Testis (tissue), 2 donors: ENCODE results near the gene RABGAP1L.

Experiments
- POLR2A ChIP-seq: fragments of 450-650 bp; IDR thresholded peaks from one replicate; pipeline ENCODE4 v1.6.1; 2017; ENCODE audit warnings: antibody characterized with exemption, mild to moderate bottlenecking, moderate library complexity
- TF ChIP-seq, protein P1 (sequence below), 3 experiments: fragments of 450-650 bp in 2 of 3; fragments of 200-600 bp in 1 of 3; sonication (generic) in 1 of 3; IDR thresholded peaks; one replicate each; pipeline ENCODE4 v1.5.1; 2016 to 2019; ENCODE audit warnings: antibody characterized with exemption in 3 of 3, mild to moderate bottlenecking in 2 of 3, moderate library complexity in 1 of 3

DNA sequence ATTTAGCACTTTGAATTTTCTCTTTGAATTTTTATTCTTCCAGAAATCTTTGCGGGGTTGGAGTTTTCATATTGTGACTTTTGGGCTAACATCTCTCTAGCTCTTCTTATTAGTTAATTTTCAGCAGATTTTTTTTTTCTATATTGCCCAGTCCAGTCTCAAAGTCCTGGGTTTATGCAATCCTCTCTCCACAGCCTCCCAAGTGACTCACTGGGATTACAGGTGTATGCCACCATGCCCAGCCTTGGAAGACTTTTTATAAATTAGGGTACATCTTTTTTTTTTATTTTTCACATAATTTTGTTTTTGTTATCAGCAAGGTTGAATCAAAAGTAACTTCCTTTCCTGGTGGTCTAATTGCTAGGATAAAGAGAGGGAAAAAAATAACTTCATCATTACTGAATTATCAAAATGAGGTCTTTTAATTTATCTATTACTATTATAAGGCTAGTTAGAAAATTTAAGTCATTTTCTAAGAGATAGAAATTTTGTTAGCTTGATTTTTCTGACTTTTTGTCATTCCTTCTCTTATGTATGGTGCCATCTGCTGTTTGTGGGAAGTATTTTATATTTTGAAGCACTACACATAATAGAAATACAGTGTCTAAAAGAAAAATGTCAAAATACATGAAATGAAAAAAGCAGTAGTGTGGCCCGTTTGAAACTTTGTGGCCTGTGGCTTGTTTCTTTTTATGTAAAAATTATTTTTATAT lies 567.0 kb downstream of the RABGAP1L start:
- TF ChIP-seq, protein P1, sequence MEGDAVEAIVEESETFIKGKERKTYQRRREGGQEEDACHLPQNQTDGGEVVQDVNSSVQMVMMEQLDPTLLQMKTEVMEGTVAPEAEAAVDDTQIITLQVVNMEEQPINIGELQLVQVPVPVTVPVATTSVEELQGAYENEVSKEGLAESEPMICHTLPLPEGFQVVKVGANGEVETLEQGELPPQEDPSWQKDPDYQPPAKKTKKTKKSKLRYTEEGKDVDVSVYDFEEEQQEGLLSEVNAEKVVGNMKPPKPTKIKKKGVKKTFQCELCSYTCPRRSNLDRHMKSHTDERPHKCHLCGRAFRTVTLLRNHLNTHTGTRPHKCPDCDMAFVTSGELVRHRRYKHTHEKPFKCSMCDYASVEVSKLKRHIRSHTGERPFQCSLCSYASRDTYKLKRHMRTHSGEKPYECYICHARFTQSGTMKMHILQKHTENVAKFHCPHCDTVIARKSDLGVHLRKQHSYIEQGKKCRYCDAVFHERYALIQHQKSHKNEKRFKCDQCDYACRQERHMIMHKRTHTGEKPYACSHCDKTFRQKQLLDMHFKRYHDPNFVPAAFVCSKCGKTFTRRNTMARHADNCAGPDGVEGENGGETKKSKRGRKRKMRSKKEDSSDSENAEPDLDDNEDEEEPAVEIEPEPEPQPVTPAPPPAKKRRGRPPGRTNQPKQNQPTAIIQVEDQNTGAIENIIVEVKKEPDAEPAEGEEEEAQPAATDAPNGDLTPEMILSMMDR (IDR thresholded peaks at IDR 0.05) = peak in 1 of 3 experiments; percentile 55
- no peak for TF ChIP-seq POLR2A
